Adipocyte (in vitro differentiated cells): ENCODE data around the gene ECE1.
A peak's percentile ranks its signal among the peaks of the same experiment; 100 is the strongest.

ENCODE experiments used
- DNase-seq: peaks from one replicate; pipeline ENCODE4 v3.0.0-alpha.2; 2015; ENCODE audit warnings: low read depth
- H3K27me3 ChIP-seq: replicated peaks from 2 replicates; pipeline ENCODE4 v1.7.0; 2013; ENCODE audit warnings: mild to moderate bottlenecking, low read length, moderate library complexity; ENCODE audit not compliant: control insufficient read depth, insufficient read depth
- H3K36me3 ChIP-seq: 2 replicates; pipeline ENCODE4 v1.7.0; 2013; ENCODE audit warnings: low read length, mild to moderate bottlenecking, moderate library complexity; ENCODE audit not compliant: control insufficient read depth, insufficient read depth, severe bottlenecking
- H3K4me1 ChIP-seq: 2 replicates; pipeline ENCODE4 v1.7.0; 2013; ENCODE audit warnings: mild to moderate bottlenecking, low read length, moderate library complexity; ENCODE audit not compliant: control insufficient read depth, insufficient read depth
- H3K4me3 ChIP-seq: 2 replicates; pipeline ENCODE4 v1.7.0; 2013; ENCODE audit warnings: mild to moderate bottlenecking, low read length, moderate library complexity
- H3K9ac ChIP-seq: 2 replicates; pipeline ENCODE4 v1.7.0; 2013; ENCODE audit warnings: mild to moderate bottlenecking, low read length, moderate library complexity
- H3K9me3 ChIP-seq: 2 replicates; pipeline ENCODE4 v1.7.0; 2013; ENCODE audit warnings: mild to moderate bottlenecking, low read length, moderate library complexity; ENCODE audit not compliant: control insufficient read depth

The ECE1 gene

DNA sequence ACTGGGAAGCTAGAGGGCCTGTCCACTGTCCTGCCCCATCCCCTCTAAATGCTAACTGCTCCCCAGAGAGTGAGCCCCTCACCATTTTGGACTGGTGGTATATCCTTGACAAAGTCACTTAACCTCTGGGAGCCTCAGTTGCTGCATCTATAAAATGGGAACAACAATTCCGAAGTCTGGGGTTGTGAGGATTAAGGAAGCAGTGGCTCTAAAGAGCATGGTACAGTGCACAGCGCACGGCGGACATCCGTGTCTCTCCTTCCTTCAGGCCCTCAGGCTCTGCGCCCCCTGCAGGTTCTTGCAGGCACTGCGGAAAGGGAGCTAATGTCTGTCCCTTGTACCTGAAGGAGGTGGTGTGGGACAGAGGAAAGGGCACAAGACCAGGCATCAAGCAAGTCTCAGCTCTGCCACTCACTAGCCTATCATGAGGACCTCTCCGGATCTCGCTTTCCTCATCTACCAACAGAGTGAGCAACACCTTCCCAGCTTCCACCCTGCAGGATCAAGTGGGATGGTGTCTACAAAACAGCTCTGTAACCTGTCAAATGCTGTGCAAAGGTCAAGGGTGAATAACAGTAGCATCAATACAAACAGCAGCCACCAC lies 20.1 kb downstream of the ECE1 start:
- peak; percentile 66 for DNase-seq
- Histone ChIP-seq H3K4me3 (no peak overlapping the region), H3K9ac (no peak overlapping the region), H3K9me3 (no peaks in the 10 kb centered on the region), H3K4me1 (peaks cover 10% of the 10 kb centered on the region), H3K36me3 (peaks cover 78% of the 10 kb centered on the region), H3K27me3 (no peaks in the 10 kb centered on the region)

DNA sequence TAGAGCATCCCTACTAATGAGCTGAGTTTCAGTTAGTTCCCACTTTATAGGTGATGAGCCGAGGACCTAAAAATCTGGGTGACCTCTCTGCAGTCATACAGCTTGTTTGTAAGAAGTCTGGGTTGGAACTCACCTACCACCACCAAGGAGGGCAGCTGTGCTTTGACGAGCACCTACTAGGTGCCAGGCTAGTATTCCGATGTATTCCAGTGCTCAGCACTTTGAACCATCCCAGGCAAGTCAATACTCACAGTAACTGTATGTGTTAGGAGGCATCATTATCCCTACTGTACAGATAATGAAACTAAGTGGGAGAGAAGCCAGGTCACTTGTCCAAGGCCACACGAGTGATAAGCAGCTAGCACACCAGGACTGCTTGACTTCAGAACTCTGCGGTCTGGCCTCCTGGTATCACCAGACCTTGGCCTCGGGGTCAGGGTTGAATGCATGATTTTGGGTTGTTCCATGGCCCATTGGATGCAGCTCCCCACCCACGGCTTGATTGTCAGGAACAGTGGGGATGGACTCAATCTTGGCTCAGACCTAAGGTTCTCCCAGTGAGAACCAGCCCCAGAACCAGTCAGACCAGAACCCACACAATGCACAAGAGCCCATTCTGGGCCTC lies 20.7 kb downstream of the ECE1 start:
- no peak overlapping the region for H3K4me3 ChIP-seq
- no peak overlapping the region for H3K9ac ChIP-seq
- H3K27me3 ChIP-seq: no peaks in the 10 kb centered on the region
- no peaks in the 10 kb centered on the region for H3K9me3 ChIP-seq
- peaks cover 72% of the 10 kb centered on the region for H3K36me3 ChIP-seq
- H3K4me1 ChIP-seq: peaks cover 10% of the 10 kb centered on the region
- DNase-seq: no peak

GRCh38 chr1:21268281-21269239 lies 21.7 kb downstream of the ECE1 start:
- no peak for DNase-seq

DNA sequence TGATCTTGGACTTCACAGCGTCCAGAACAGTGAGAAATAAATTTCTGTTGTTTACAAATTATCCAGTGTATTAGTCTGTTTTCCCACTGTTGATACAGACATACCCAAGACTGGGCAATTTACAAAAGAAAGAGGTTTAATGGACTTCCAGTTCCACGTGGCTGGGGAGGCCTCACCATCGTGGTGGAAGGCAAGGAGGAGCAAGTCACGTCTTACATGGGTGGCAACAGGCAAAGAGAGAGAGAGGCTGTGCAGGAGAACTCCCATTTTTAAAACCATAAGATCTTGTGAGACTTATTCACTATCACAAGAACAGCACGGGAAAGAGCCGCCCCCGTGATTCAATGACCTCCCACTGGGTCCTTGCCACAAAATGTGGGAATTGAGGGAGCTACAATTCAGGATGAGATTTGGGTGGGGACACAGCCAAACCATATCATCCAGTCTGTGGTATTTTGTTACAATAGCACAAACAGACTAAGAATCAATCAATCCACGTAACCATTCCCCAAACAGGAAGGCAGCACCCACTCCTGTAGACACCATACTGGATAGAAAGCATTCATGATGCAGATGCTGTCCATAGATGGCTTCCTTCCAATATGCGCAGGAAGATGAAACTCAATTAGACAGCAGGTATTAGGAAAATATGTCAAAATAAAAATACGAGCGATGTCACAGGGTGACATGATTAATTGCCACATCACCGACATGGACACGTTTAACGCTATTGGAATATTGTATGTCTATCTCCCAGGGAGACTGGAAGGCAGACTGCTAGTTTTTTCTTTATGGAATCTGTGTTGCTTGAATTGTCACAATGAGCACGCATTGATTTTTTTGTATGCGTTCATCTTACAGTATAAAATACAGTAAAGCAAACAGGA lies 22.8 kb downstream of the ECE1 start:
- H3K9me3 ChIP-seq: no peaks in the 10 kb centered on the region
- H3K4me1 ChIP-seq: peaks cover 7% of the 10 kb centered on the region
- no peak overlapping the region for H3K9ac ChIP-seq
- peaks cover 70% of the 10 kb centered on the region for H3K36me3 ChIP-seq
- DNase-seq: no peak
- no peak overlapping the region for H3K4me3 ChIP-seq
- no peaks in the 10 kb centered on the region for H3K27me3 ChIP-seq

More at GRCh38 chr1:21268281-21269239, 21.7 kb downstream of the ECE1 start:
- Histone ChIP-seq H3K4me3 (no peak overlapping the region), H3K9me3 (no peaks in the 10 kb centered on the region), H3K27me3 (no peaks in the 10 kb centered on the region), H3K9ac (no peak overlapping the region), H3K36me3 (peaks cover 75% of the 10 kb centered on the region), H3K4me1 (peaks cover 4% of the 10 kb centered on the region)

DNA sequence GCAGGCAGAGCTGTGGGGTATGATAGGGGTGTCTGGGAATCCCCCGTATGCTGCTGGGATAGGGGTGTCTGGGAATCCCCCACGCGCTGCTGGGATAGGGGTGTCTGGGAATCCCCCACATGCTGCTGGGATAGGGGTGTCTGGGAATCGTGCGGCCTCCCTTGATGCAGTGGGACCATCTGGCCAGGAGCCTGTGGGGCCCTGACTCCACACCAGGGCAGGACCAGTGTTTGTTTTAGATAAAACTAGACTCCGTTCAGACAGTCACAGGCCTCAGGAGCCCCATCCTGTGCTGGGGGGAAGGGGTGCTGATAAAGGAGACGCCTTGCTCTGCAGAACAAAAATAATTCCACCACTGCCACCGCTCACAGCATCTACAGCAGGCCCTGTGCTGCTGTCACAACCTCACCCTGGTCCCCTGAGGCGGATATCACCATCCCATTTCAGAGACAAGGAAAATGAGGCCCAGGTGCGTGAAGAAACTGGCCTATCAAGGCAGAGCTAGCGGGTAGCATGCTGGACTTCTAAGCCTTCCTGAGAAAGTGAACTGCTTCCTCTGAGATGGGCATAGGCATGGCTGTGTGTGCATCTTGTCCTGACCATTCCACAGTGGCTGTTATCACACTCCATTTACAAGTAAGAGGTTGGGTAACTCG lies 24.0 kb downstream of the ECE1 start:
- H3K36me3 ChIP-seq: peaks cover 59% of the 10 kb centered on the region
- H3K4me3 ChIP-seq: no peak overlapping the region
- no peak for DNase-seq
- H3K9me3 ChIP-seq: no peaks in the 10 kb centered on the region
- no peaks in the 10 kb centered on the region for H3K27me3 ChIP-seq
- no peak overlapping the region for H3K9ac ChIP-seq
- H3K4me1 ChIP-seq: peaks cover 19% of the 10 kb centered on the region

- Histone ChIP-seq H3K36me3 (peaks cover 55% of the 10 kb centered on the region), H3K4me3 (no peak overlapping the region), H3K9ac (no peak overlapping the region), H3K27me3 (no peaks in the 10 kb centered on the region), H3K9me3 (no peaks in the 10 kb centered on the region), H3K4me1 (peaks cover 23% of the 10 kb centered on the region)
- DNase-seq: no peak
Measured at GRCh38 chr1:21265644-21266043, 24.6 kb downstream of the ECE1 start.

- Histone ChIP-seq H3K9me3 (no peaks in the 10 kb centered on the region), H3K4me1 (peaks cover 23% of the 10 kb centered on the region), H3K9ac (no peak overlapping the region), H3K4me3 (no peak overlapping the region), H3K27me3 (no peaks in the 10 kb centered on the region), H3K36me3 (peaks cover 55% of the 10 kb centered on the region)
- no peak for DNase-seq
Measured at GRCh38 chr1:21264898-21265297, 25.4 kb downstream of the ECE1 start.

- peaks cover 52% of the 10 kb centered on the region for H3K36me3 ChIP-seq
Measured at GRCh38 chr1:21263653-21264225, 26.5 kb downstream of the ECE1 start.

GRCh38 chr1:21263052-21263429 lies 27.2 kb downstream of the ECE1 start:
- no peaks in the 10 kb centered on the region for H3K27me3 ChIP-seq
- H3K36me3 ChIP-seq: peaks cover 53% of the 10 kb centered on the region
- DNase-seq: no peak
- H3K9ac ChIP-seq: peak overlapping the region; percentile 85
- H3K9me3 ChIP-seq: no peaks in the 10 kb centered on the region
- no peak overlapping the region for H3K4me3 ChIP-seq
- H3K4me1 ChIP-seq: peaks cover 23% of the 10 kb centered on the region

More at GRCh38 chr1:21263653-21264225, 26.5 kb downstream of the ECE1 start:
- no peaks in the 10 kb centered on the region for H3K27me3 ChIP-seq
- H3K4me1 ChIP-seq: peaks cover 23% of the 10 kb centered on the region
- peak overlapping the region; percentile 31 for H3K9ac ChIP-seq
- H3K4me3 ChIP-seq: no peak overlapping the region
- no peaks in the 10 kb centered on the region for H3K9me3 ChIP-seq
- DNase-seq: no peak
